Measurements from ENCODE around the gene GPC6.

Gene GPC6

DNA sequence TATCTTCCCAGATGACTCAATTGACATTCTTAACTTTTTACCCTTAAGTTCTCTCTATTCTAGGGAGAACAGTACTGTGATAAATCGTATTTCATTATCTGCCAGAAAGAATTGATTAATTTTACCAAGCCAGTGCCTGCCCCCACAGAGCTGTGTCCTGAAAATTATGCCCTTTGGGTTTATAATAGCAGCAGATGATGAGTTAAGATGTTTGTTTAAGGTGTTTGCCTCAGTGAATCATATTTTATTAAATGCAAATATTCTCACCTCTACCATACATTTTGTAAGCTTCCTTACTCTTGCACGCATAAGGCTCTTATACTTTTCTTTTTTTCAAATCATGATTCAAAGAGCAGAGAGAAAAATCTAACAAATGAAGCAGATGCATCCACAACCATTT is 934.3 kb downstream of the GPC6 start:
- DNase-seq (ENCODE audit: low read depth in 2 of 2): no peak

DNA sequence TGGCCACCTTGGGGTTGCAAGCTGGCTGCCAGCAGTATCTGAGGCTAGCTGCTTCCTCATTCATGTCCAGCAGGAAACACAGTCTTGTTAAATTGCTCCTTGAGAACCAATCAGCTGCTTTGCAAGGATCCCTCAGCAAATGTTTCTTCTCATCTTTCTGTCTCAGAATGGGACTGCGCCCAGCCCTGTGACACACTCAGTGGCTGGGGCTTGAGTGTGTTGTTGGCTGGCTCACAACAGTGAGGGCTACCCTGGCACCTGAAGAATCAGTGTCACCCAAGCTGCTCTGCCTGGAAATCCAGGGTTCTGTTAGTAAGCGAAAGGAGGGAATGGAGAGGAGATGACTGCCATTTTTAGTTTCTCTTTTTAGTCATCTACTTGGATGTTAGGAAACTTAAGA is 935.7 kb downstream of the GPC6 start:
- no peak for DNase-seq (ENCODE audit: low read depth in 2 of 2)

DNA sequence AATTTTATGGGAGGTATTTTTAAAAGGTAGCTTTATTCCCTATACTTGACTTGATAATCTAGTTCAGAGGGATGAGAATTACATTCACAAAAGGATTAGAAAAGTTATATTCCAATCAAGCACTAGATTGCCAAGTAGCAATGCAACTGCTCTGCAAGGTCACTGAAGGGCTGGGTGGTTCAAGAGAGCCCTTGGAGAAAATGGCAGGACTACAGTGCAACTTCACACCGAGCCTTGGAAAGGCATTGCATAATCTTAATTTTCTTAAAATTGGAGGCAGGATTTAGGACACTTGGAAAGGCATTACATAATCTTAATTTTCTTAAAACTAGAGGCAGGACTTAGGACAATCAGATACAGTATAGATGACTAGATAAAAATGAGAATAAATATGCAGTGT is 936.9 kb downstream of the GPC6 start:
- no peak for DNase-seq (ENCODE audit: low read depth in 2 of 2)

DNA sequence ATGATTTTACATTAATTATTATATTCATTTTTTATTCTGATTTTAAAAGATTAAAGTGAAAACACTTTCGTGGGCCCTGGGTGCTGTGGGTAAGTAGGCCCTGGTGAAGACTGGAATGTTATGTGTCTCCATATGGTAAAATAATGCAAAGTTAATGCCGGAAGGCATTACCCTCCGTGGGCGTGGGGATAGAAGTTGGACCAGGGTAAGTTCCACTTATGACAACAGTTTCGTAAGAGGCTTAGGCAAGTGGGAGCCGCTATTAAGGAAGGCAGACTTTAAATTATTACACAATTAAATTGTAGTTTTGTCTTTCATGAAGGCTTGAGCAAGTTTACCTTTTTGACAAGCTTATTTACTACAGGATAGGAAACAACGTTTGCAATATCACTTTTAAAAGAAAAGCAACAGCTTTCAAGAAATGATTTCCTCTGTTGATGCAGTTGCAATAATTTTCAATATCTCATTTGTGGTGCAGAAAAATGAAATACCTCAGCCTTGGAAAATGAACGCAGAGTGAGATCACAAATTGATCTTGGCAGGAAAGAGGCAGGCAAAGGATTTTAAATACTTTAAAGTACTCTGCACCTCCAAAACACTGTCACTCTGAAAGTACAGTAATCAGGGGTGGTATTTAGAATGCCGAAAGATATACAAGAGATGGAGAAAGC is 942.3 kb downstream of the GPC6 start:
- no peak for DNase-seq (ENCODE audit: low read depth in 2 of 2)

DNA sequence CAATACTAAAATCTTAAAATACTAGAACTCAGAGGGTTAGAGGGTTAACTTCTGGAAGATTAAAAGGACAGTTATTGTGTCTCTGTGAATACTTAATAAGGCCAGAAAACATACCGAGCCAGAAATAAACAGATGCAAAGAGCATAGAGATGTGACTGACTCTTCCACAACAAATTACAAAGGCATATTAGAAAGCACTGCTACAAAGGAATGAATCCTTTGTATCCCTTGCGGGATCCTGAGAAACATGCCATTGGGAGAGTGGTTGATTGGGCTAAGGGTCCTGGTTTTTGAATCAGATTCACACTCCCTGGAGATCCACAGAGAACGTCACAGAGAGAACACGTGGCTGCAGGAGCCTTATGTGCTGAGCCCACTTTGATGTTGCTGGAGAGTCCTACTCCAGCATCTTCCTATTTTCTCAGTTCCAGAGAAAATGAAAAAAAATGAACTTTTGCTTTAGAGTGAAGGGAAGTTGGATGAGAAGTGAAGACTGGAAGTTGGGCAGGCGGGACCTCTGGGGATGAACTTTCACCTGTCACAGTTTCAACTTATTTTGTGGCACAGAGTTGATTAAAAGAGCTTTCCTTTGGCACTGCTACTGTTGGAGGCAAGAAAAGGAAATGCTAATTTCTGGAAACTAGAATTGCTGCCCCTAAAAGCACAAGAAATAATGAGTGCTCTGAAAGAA is 943.0 kb downstream of the GPC6 start:
- DNase-seq (ENCODE audit: low read depth in 2 of 2): no peak

DNA sequence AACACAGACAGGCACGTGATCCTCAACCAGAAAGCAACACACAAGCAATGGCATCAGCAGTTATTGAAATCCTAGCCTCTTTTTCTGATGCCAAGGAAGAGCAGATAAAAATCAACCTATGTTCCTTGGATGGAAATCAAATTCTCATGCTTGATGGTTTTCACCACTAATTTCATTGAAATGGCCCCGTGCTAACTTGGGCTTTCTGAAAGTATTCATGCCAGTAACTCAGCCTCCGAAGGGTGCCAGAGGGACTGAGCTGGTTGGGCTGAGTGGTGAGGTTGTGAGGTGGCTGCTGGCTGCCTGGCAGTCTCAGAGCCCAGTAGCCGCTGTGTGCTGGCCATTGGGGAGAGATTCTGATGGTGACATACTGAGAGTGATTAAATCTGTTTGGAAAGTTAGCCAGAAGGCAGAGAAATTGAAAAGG is 943.6 kb downstream of the GPC6 start:
- no peak for DNase-seq (ENCODE audit: low read depth in 2 of 2)

DNA sequence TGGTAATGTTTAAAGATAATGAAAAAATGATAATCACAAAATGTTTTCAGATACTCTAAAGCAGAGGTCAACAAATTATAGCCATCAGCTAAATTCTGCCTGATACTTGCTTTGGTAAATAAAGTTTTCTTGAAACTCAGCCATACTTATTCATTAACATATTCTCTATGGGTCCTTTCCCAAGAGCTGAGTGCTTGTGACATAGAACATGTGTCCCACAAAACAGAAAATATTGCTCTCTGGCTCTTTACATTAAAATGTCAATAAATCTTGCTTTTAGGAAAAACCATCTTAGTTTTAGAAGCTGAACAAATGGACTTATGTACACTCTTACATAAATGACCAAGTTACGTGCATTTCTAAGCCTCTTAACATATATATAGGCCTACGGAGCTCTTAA is 945.8 kb downstream of the GPC6 start:
- no peak for DNase-seq (ENCODE audit: low read depth in 2 of 2)

DNA sequence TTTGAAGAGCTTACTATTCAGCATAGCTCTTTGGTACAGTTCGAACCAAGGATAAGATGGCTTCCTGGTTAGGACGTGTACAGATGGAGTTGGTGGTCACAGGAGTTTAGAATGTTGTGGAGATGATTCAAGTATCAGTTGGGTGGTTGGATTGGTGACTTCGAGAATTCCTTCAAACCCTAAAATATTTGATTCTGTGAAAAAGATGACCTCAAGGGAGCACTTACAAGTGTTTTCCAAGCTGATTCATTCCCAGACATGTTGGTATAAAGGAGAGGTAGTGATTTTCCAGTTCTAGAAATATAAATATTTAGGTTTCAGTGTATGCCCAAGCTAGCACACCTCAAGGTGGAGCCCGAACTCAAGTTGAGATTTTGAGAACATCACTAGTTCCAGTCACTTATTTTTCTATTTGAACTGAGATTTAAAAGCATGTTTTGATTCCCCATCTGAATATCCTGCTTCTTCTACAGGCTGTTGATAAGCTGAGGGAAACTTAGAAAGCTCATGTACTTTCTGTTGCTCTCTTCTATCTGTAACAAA is 946.8 kb downstream of the GPC6 start:
- DNase-seq (ENCODE audit: low read depth in 2 of 2): peak; percentile 40 to 54

DNA sequence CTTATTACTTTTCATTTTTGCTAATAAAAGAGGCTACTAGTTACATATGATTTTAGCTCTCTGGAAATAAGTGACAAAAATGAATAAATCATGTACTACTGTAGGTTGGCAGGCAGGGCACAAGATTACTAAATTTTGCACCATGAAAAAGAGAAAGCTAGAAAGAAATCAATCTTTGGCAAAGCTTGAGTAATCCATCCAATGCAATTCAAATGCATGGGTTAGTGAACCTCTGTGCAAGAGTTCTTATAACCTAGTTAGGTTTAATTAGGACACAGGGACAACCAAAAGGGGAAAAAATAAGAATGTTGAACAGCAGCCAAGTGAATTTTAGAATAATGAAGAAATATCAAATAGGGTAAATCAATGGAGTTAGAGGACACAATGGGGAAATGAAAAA is 947.4 kb downstream of the GPC6 start:
- no peak for DNase-seq (ENCODE audit: low read depth in 2 of 2)

DNA sequence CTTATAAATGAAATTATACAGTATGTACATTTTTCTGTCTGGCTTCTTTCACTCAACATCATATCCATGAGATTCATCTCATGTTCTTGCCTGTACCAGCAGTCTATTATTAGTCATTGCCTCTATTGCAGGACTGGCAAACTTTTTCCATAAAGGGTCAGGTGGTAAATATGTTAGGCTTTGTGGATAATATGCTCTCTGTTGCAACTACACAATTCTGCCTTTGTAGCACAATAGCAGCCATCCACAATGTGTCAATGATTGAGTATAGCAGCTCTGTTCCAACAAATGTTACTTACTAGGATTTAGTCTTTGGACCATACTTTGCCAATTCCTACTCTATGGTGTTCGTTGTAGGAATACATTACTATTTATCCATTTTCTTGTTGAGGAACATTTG is 948.5 kb downstream of the GPC6 start:
- DNase-seq (ENCODE audit: low read depth in 2 of 2): no peak

DNA sequence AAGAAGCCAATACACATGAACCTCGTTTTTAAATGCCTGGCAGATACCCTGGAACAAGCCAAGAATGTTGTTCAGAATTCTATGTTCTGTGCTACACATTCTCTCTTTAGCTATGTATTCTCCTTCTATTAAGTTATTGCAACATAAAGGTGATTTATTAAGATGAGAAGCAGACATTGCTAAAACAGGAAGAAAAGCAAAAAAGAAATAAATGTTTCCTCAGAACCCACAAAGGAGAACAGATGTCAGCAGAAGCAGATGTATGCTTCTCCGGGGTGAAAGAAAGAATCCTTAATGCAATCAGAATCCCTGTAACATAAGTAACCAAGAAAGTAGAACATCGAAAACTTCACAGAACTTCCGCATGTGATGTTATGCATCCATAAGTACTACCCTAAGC is 950.0 kb downstream of the GPC6 start:
- peak; percentile 65 to 69 for DNase-seq (ENCODE audit: low read depth in 2 of 2)

DNA sequence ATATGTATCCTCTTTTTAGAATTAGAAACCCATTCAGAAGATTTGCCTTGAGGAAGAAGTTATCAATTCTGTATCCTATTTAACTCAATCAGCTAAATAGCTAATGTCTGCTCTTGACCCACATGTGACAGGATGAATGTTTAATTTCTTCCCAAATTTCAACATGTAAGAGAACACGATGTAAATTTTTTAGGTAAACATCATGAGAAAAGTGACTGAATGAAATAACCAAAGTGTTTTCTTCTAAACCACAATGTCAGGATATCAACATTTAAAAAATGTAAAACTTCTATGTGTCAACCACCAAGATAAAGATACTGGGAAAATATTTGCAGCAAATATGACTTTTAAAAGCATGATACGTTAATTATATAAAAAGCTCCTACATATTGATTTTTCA is 950.4 kb downstream of the GPC6 start:
- no peak for DNase-seq (ENCODE audit: low read depth in 2 of 2)

DNA sequence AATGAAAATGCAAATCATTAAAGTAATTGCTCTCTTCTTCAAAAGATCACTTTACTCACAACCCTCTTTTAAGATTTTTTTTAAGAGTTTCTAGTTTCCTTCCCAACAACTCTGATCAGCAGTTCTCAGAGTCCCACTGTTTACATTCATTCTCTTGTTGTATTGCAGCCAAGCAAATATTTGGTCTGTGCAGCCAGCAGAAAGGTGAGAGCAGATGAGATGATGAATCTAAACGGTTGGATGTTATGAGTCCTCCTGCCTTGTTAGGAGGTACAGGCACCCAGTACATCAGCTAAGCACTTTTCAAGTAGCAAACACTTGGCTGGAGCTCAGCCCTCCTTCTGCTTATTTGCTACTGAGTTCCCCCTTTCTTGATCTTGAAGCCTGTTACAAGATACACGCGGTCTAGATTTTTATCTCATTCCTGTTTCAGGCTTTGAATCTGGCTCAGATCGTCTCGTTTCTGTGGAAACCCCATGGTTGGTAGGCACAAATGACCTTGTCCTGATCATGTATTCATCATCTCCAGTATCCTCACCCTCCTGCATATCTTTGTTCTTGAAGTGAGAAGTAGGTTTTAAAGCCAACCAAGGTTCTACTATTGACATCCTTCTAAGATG is 952.1 kb downstream of the GPC6 start:
- no peak for DNase-seq (ENCODE audit: low read depth in 2 of 2)

DNA sequence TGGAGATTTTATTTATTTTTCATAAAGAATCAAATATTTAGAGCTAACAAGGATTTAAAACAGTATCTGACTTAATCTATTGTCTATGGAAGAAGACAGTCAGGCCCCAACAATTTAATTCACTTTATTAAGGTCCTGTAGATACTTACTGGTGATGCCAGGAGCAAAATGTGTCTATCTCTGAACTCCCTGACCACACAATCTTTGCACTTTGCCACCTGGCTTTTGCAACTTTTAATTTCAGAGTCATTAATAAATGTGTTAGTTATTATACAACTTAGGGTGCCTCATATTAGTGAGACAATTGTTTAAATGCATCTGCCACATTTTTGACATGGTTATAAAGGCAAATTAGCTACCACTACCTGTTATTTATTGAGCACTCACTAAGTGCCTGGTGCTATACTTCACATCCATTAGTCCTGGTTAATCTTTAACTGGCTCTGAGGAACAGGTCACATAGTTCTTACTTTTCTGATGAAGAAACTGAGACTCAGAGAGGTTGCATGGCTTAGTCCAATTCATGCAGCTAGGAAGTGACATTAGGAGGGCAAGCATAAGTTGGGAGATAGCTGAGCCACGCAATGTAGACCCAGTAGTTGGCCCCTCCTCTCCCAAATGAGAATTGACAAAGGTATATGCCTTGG is 955.0 kb downstream of the GPC6 start:
- DNase-seq (ENCODE audit: low read depth in 2 of 2): no peak

DNA sequence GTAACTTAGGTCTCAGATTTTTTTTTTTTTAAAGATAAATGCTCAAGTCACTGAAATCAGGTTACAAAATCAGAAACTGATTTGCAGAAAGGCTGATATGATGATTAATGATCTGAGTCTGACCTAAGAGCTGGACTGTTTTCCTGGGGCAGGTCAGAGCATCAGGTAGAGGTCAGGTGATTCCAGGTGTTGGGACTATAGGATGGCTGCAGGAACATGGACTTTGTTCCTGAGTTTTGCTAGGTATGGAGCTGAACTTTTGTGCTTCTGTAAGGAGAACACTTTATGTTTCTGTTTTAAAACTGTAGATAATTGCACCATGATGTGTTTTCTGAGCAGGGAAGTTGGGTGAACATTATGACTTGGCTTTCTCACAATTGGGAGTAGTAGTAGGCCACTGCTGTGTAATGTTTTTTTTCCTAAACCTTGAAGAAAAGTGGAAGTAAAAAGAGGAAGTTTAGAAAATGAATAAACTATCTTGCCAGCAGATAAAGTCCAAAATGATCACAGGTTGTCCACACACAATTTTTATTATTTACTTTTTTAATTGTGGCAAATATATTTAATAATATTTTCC is 955.7 kb downstream of the GPC6 start:
- no peak for DNase-seq (ENCODE audit: low read depth in 2 of 2)

DNA sequence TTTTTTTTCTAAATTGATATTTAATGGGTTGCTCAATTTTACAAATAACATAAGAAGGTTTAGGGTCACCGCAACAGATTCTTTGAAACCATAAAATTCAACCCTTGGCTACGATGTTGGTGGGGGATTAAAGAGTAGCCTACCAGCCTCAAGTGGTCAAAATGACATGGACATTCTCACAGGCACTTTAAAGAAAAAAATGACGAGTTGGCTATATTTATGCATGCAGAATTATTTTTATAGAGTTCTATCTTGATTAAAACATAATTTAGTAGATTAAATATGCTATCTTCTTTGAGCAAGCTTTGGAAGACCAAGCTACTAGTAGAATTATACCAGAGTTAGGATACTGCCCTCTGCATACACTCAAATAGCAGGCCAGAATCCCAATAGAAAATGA is 959.9 kb downstream of the GPC6 start:
- no peak for DNase-seq (ENCODE audit: low read depth in 2 of 2)

DNA sequence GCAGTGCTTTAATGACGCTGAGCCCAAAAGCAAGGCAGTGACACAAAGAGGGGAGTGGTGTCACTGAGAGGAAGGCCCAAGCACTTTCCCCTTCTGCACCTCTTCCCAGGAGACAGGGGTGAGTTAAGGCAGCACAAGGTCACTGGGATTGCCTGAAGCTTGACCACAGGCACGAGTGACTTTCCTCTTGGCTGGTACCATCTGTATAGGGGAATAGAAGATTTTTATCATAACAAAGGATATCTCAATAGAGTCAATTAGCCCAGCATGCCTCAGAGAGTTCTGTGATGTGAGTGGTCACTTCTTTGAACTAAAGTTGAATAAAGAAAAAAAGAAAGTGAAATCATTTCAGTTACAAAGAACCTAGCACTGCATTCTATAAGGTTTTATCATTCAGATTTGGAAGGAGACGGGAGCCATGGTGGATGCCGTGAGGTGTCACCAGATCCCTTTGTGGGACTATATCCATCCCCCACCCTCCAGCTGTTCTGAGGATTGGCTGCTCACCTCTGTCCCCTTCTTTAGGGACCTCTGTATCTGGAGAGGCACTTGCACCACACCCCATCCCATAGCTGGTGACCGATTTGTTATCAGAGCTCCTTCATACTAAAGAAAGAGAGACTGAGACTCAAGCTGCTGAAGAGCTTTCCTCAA is 961.7 kb downstream of the GPC6 start:
- no peak for DNase-seq (ENCODE audit: low read depth in 2 of 2)

DNA sequence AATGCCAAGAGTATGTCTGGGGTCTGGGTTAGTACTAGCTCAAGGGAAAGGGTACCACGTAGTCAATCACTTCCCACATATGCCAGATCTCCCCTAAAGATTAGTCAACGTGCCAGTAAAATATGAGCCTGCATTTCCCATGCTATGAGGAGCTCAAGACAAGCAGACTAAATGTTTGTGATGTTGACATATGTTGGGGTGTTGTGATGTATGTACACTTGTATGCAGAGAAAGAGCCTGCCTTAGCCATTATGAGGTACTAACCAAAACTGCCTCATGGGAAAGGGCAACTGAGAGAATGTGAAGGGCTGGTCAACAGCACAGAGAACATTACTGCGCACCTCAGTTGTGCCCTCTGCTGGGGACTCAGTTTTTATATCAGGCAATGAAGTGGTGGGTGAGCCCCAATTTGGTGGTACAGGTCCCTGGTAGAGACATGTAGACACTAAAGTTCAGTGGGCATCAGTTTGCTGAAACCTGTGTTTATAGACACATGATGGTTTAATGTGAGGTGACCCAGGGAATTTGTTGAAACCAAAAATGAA is 965.9 kb downstream of the GPC6 start:
- DNase-seq (ENCODE audit: low read depth in 2 of 2): no peak

DNA sequence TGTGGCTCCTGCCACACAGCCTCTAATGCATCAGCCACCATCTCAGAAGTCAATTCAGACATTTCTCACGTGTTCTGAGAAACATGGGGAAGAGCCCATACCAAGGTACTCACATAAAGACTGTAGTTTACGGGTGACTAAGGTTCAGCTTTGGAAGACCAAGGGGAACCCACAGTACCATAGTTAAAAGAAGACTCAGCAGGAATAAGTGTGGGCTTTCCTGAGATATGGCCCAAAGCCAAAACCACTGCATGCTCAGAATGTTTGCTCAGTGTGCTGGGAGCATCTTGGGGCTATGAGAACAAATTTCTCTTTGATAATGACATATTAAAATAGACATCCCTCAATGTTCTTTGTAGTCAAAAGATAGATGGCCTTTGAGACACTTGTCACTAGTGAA is 969.1 kb downstream of the GPC6 start:
- DNase-seq (ENCODE audit: low read depth in 2 of 2): peak; percentile 84 to 85

DNA sequence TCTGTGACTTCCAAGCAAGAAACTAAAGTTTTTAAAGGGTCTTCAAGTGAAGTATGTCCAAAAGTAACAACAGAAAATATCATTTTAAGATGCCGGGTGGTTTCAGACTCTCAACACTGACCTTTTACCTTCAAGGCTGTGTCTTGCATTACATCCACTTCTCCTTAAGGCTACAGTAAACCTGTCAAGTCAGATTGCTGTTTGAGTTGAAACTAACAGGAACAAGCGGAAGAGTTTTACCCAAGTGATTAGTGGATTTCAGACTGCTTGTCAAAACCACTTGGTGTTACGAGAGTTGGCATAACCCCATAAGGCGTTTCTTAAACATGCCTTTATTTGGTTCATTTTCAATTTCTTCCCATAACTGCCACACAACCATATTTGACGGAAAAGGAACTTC is 969.8 kb downstream of the GPC6 start:
- no peak for DNase-seq (ENCODE audit: low read depth in 2 of 2)

DNA sequence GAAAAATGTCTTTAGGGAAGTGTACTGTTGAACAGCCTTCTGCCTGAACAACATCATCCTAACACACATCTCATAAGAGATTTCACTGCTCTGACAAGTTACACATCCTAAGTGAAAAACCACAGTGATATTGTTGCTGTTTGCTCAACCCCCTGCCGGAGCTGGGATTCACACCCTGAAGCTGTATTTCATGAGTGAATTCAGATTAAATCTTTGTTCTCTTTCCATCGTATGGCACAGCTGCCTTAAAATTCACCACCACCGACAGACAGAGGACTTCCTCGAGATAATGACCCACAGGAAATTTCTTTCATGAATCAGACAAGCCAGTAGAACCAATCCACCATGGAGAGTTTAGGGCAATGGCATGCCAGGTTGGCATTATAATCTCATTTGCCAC is 972.1 kb downstream of the GPC6 start:
- no peak for DNase-seq (ENCODE audit: low read depth in 2 of 2)
